Dedifferentiated amniotic fluid mesenchymal stem cell (primary cell): ENCODE data around the gene SERTAD1.

Experiments
- DNase-seq: peaks from one replicate; pipeline ENCODE4 v3.0.0-alpha.2; 2016; ENCODE audit errors: extremely low spot score

SERTAD1 gene

GRCh38 chr19:40403262-40403984 lies 22.4 kb downstream of the SERTAD1 start:
- peak; percentile 46 for DNase-seq

DNA sequence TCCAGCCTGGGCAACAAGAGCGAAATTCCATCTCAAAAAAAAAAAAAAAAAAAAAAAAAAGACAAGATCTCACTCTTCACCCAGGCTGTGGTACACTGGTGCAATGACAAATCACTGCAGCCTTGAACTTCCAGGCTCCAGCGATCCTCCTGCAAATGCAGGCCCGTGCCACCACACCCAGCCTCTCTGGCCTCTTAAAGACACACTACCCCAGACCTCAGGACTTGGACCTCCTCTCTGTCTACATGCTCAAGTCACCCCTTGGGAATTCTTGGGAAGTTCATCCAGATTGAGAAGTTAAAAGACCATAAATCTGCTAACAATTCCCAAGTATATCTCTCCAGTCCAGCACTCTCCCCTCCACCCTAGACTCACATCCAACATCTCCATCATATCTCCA lies 25.2 kb downstream of the SERTAD1 start:
- no peak for DNase-seq

GRCh38 chr19:40398417-40399131 lies 27.2 kb downstream of the SERTAD1 start:
- DNase-seq: no peak

DNA sequence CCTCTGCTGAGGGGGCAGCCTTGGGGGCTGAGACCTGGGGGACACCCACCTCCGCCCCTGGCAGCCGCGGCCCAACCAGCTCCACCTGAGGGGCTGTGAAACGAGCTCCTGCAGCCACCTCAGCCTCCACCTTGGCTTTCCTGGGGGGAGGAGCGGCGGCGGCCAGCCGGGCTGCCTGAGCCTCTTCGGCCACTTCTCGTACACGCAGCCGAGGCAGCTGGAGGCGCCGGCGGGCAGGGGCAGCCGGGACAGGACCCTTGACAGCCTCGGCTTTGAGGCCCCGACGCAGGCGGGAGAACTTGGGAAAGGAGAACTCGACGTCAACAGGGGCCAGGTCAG lies 28.3 kb downstream of the SERTAD1 start:
- no peak for DNase-seq

GRCh38 chr19:40396886-40397567 lies 28.8 kb downstream of the SERTAD1 start:
- DNase-seq: no peak

GRCh38 chr19:40395956-40396355 lies 29.8 kb downstream of the SERTAD1 start:
- DNase-seq: no peak

- no peak for DNase-seq
Observed at GRCh38 chr19:40394816-40395210, 31.0 kb downstream of the SERTAD1 start.

DNA sequence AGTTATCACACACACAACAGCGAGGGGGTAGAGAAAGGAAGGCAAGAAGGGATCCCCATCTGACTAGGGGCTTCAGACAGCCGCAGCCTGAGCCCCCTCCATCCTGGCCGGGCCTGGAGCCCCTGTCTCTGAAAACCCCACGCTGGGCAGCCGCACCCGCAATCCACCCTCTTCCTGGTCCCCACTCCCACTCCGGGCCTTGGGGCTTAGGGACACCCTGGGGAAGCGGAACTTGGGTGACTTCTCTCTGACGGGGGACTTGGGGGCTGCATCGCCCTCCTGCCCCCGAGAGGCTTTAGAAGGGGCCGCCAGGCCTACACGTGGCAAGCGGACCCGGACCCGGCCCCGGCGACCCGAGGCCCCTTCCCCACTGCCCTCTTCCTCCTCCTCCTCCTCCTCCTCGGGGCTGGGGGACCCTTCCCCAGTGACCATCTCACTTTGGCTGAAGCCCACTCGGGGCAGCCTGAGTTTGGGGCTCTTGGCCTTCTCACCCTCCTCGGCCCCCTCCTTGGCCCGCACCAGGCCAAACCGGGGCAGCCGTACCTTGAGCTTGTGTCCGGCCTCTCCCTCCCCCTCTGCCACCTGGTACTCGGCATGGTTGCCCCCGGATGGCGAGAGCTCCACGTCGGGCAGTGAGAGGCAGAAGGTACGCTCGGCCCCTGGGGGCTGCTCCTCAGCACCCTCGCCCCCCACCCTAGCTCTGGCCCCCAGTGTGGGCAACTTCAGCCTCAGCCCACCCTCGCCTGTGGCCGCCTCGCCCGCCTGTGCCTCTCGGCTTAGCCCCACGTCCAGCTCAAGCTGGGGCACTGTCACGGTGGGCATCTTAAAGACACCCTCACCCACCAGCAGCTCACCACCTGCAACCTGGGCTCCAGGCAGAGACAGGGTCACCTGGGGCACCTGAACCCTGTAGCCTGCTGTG lies 31.6 kb downstream of the SERTAD1 start:
- DNase-seq: no peak

GRCh38 chr19:40392894-40393517 lies 32.8 kb downstream of the SERTAD1 start:
- DNase-seq: no peak

DNA sequence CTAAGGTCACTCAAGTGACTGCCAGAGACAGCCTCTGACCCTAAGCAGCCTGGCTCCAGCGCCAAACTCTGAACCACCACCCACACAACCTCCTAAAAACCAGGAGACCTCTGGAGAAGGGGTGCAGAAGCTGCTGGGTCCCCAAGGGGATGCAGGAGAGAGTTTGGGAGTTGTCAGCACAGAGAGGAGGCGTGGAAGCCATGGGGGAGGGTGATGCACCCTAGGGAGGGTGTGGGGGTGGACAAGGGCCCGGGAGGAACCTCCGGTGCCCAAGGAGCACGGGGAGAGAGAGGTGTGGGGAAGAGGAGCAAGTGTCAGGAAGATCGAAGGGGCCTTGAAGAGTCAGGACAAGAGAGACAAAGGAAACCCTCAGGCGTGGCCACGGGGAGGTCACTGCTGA lies 33.7 kb downstream of the SERTAD1 start:
- no peak for DNase-seq

- DNase-seq: no peak
Observed at GRCh38 chr19:40390084-40390742, 35.6 kb downstream of the SERTAD1 start, which contains the start of gene HIPK4. Gene HIPK4, minus strand, starts transcription at chr19:40390181. Its CDS starts 279 bp downstream, at chr19:40389902.

DNA sequence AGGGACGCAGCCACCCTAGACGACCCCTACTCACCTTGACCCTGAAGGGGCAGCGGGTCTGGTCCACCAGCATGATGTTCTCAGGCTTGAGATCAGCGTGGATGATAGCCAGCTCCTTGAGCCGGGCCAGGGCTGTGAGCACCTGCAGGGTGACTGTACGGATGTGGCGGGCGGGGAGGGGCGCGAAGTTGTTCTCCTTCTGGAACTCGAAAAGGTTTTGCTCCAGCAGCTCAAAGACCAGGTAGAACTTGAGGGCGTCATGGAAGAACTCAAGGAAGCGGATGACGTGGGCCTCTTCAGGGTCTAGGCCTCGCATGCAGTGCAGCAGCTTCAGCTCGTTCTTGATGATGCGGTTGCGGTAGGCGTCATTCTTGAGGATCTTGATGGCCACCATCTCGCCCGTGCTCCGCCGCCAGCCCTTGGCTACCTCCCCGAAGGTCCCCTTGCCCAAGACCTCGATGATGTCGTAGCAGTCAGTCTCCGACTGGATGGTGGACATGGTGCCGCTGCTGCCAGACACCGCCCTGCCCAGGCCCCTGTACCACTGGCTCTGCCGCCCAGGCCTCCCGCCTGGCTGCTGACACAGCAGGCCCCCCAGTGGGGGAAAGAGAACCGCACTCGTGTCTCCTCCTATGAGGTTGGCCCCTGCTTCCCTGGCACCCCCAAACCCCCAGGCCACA lies 36.2 kb downstream of the SERTAD1 start:
- no peak for DNase-seq

- no peak for DNase-seq
Observed at GRCh38 chr19:40388481-40388880, 37.3 kb downstream of the SERTAD1 start.

- DNase-seq: no peak
Observed at GRCh38 chr19:40387155-40387554, 38.6 kb downstream of the SERTAD1 start.

DNA sequence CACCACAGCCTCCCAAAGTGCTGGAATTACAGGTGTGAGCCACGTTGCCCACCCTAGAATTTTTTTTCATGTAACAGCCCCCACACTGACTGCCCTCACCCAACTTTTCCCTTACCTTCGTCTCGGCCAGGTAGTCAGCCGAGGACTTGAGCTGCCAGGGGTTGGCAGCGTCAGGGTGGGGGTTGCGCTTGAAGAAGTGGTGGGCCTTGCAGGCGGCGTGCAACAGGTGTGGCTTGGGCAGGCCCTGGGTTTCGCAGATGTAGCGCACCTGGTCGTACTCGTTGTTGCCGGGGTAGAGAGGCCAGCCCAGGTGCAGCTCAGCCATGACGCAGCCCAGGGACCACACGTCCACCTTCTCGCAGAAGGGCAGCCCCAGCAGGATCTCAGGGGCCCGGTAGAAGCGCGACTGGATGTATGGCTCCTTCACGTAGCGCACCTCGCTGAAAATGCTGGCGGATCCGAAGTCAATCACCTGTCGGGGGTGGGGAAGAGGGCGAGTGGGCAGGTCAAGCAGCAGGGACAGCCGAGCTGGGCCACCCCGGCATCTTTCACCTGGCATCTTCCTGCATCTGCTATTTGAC lies 42.0 kb downstream of the SERTAD1 start:
- no peak for DNase-seq

DNA sequence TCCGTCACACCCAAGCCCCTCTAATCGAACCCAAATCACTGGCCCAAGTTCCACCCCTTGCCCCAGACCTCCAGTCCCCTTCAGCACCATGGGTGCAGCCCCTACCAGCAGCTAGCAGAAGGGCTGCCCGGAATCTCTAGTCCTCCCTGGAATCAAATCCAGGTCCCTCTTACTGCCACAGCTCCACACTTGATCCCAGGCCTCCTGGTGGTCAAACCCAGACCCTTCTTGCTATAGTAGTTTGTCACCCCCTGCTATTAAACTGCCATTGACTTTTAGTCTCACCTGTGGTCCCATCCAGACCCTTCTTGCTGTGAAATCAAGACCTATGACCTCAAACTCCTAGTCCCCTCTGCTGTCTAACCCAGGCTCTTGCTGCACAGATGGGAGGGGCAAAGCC lies 44.5 kb downstream of the SERTAD1 start:
- DNase-seq: no peak

DNA sequence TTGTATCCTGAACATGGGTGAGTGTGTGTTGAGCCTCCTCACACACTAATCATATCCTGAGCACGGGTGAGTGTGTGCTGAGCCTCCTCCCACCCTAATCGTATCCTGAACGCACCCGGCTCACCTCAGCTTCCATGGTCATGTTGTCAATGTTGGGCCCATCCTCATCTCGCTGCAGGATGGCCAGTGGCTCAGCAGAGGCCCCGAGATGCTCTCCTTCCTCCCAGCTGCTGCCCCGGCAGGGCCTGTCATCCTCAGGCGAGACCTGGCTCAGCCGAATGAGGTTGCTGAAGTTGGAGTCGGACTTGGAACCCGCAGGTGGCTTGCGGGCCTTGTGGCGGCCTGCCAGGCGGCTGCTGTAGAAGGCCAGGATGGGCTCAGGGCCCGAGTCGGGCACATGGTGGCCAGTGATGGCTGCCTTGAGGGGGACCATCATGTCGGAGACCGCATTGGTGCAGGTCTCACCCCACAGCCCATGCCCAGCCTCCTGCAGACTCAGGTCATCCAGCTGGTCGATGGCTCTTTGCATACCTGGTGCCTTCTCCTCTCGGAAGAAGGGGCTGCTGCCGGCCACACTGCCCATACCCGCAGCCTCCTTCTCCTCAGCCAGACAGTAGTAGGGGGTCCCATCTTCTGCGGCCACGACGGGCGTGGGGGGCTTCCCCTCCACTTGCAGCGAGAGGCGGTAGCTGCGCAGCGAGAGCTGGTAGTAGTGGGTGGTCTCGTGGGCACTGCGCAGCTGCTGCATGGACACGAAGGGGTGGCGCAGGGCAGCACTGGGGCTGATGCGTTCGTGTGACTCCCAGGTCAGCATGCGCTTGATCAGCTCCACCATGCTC lies 45.4 kb downstream of the SERTAD1 start:
- DNase-seq: no peak

DNA sequence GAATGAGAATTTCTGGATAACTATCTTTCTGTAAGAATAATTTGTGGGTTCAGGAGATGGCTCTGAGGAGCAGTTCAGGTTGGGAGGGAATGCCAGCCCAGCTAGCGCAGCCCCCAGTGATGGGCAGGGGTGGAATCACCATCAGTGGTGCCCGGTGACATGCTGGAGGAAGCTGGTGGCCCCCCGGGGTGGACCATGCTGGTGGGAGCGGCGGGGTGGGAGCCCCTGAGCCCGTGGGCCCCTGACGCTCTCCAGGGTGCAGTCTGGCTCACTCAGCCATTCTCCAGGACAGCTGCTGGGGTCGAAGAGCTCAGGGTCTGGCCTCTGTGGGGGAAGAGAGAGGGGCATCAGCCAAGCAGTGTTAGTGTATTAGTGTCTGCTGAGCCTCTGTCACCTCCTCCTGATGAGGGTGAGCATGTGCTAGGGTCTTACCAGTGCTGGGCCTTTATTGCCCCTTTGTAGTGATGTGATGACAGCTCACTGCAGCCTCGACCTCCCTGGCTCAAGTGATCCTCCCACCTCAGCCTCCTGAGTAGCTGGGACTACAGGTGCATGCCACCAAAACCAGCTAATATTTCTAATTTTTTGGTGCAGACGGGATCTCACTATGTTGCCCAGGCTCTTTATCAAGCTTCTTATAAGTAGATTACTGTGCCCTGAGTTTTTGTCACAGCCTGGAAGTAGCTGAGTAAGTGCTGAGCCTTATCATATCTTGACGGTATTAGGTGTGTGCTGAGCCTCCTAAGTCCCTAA lies 46.2 kb downstream of the SERTAD1 start:
- DNase-seq: no peak
